Endometrial microvascular endothelial cells (primary cell): ENCODE measurements around the gene STT3A. TPM values are rescaled to one million over a fixed set of nuclear protein-coding genes. Genes with fewer than 3 reads are reported as not detected.

Experiments used
- in situ Hi-C: cut with HindIII; loops from 2 replicates; pipeline ENCODE4 v1.10.0; 2017; ENCODE audit warnings: low sequenced_read_pairs, low pct_unique_long_range_greater_than_20kb; ENCODE audit errors: inconsistent ontology term
- total RNA-seq: library from RNA; depleted of rRNA; stranded (reverse); fragments of >200 nt; gene quantifications from one replicate; pipeline ENCODE4 v1.2.3, GENCODE V29; 2015; ENCODE audit errors: inconsistent ontology term

STT3A gene
- total RNA-seq, 1 donor from 2014 or later = 272 TPM

DNA sequence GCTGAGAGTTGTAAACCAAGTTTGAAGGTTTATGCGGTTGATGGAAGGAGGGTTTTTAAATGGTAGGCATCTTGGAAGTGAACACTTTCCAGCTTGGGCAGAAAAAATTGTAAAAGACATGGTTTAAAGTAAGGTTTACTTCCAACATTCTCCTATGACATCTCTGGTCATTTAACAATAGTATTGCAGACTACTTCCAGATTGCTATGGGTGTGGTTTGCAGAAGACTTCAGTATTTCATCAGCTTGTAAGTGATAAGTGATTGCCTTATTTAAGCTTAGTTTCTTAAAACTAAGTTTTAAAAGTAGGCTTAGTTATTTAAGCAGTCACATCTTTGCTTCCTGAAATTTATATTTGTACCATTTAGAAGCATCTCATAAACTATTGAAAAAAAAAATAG is 7.2 kb upstream of the STT3A start:
- in situ Hi-C loops = no loop called here

DNA sequence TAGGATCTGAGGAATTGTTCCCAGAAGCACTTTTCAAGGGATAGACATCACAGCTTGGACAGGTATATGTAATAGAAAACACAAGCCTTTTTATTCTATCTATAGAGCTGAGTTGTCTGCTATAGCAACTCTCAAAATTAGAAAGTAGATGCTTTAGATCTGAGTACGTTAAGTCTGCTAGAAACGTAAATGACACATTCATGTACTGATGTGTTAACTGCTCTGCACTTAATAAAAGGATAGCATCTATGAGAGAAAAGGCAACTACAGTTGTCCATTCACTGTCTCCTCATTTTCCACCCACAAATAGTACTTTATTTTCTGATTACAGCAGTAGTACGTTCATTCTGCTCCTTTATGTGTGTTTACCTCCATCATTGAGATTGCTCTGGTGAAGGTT is 6.0 kb upstream of the STT3A start:
- in situ Hi-C loops = no loop called here

DNA sequence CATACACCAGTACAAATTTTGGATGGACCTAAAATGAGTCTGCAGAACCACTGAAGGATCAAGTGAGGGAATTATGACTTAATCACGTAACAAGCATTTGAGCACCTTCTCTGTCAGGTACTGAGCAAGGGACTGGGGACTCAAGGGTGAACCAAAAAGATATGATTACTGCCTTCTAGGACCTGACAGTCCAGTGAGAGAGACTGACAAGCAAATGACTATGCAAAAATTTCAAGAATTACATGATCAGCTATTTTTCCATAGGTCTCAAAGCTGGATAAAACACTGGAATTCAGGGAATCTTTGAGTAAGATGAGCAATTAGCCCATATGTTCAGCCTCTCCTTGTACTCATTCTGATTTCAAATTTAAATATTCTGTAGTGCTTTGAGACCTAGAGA is 5.2 kb upstream of the STT3A start:
- in situ Hi-C loops = no loop called here

DNA sequence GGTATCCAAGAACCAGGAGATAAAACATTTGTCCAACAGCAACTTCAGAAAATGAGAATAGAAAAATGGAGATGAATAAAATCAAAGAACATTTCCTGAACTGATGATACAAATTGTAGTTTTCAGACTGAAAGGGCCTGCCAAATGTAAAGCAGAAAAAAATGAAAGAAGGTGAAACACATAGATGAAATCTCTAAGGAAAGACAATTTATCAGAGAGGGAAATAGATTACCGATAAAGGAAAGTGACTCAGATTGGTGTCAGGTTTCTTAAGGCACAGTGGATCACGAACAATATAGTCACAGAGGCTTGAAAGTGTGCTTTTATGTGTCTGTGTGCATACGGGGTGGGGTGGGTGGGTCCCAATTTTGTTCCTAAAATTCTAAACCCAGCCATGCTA is 4.1 kb upstream of the STT3A start:
- in situ Hi-C loops = no loop called here

GRCh38 chr11:125591649-125592304 is 875 bp upstream of the STT3A start:
- in situ Hi-C loops = no loop called here

DNA sequence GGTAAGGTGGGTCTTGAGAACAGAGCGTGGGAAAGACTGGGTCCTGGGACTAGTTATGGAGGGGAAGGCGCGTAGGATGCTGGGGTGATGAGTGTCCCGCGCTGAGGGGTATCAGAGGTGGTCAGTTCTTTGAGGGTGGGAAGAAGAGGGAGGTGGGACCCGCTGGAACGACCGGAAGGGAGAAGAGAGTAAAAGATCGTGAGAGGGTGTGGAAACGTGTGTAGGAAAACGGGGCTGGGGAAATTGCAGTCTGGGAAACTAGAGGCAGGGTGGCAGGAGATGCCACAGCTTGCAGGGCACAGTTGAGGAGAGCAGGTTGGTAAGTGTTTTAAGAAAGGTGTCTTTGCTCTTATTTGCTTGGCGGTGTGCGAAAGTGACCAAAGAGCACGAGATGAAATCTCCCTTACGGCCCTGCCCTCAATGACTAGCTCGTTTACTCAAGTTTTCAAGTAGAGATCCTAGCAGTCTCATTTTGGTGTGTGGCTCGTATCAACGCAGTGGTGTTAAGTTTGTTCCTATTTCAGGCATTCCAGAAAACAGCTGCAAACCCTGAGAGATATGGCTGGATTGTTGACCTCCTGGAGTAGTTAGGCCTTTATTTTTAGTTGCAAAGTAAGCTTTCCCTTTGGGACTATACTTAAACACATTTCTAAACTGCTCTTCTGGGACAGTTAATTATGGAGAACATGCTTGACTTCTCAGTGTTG is 615 bp downstream of the STT3A start:
- in situ Hi-C loops = no loop called here

DNA sequence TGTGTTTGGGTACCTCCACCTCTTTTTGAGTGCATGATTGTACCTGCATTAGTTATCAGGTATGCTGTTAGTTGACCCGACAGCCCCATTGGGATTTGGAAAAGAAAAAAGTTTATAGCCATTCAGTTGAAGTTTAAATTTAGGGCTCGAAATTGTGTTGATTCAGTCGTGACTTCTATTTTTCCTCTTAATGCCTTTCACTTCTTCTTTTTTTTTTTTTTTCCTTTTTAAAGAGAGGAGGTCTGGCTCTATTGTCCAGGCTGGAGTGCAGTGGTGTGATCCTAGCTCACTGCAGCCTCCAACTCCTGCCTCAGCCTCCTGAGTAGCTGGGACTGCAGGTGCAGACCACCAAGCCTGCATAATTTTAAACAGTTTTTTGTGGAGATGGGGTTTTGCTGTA is 2.3 kb downstream of the STT3A start:
- in situ Hi-C loops = no loop called here

- in situ Hi-C loops = no loop called here
Observed at GRCh38 chr11:125600663-125601062, 8.0 kb downstream of the STT3A start.

DNA sequence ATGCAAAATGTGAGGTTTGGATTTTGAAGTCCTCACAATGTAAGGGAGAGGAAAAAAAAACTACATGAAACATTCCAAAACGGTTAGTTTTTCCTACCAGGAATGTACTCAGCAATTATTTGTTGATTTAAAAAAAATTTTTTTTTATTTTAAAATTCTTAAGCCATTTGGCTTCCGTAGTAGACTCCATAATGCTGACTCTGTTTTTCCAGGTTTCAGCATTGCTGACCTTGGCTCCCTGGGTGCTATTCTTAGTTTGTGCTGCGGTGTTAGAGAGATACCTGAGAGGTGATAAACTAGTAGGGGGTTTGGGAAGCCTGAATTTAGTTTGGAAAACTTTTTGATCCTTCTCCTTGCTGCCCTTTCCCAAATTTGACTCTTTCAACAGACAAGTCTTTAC is 10.6 kb downstream of the STT3A start:
- in situ Hi-C loops = no loop called here

DNA sequence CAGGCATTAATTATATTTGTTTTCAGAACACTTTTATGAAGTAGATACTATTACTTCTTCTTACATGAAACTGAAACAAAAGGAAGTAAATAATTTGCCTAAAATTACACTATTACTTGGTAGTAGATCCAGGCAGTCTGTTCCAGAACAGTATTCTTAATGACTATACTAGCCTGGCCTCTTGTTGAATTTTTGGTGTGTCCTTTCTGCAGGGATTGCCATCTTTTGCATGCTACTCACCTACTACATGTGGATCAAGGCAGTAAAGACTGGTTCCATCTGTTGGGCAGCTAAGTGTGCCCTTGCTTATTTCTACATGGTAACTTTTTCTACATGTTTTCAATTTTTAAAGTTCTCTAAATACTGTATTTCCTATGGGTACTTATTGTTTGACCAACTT is 12.8 kb downstream of the STT3A start:
- in situ Hi-C loops = no loop called here

DNA sequence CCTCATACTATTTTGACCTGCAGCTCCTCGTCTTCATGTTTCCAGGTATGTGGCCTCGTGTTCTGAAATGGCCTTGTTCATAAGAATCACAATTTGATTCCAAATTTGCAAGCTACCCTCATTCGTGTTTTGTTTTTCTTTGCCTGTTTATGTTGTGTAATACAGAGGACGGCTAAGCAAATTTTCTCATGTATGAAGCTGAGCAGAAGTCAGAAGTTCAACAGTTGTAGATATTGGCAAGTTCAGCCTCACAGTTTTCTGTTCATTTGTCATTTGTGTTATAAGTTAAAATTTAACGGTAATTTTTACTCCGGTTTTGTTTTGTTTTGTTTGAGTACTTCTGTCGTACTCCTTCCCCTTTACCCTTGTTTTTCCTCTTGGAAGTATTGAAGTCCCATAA is 16.9 kb downstream of the STT3A start:
- in situ Hi-C loops = no loop called here

DNA sequence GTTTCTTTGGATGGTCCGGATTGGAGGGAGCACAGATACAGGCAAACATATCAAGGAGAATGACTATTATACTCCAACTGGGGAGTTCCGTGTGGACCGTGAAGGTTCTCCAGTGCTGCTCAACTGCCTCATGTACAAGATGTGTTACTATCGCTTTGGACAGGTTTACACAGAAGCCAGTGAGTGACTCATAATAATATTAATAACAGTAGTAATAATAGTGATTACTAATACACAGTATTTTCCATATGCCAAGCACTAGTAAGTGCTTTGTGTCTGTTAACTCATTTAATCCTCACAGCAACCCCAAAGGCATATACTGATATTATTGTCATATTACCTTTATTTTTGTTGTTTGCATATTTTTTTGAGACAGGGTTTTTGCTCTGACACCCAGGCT is 25.7 kb downstream of the STT3A start:
- in situ Hi-C loops = no loop called here

GRCh38 chr11:125621995-125622394 is 29.3 kb downstream of the STT3A start:
- in situ Hi-C loops = no loop called here

GRCh38 chr11:125623064-125623463 is 30.4 kb downstream of the STT3A start:
- in situ Hi-C loops = no loop called here

DNA sequence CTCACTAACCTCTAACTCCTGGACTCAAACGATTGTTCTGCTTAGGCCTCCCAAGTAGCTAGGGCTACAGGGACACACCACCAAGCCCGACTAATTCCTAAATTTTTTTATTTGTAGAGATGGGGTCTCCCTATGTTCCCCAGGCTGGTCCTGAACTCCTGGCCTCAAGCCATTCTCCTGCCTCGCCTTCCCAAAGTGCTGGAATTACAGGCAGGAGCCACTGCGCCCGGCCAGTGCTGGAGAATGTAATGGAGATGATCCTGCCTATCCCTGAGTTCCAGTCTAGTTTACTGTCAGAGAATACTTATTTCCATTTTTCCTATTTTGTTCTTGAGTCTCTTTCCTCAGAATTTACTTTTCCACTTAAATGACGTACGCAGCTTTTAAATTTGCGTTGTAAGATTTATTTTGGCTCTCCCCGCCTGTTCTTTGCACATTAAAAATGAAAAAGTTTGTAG is 32.1 kb downstream of the STT3A start, which contains the start of gene CHEK1:
TSS of gene CHEK1 (plus strand) at position 408 of the 458 bp plus-strand sequence. CDS start 1,606 bp downstream, outside the sequence.
- in situ Hi-C loops = no loop called here

- in situ Hi-C loops = no loop called here
Observed at GRCh38 chr11:125625225-125625629, 32.6 kb downstream of the STT3A start.

- in situ Hi-C loops = no loop called here
Observed at GRCh38 chr11:125625630-125626287, 33.1 kb downstream of the STT3A start.

DNA sequence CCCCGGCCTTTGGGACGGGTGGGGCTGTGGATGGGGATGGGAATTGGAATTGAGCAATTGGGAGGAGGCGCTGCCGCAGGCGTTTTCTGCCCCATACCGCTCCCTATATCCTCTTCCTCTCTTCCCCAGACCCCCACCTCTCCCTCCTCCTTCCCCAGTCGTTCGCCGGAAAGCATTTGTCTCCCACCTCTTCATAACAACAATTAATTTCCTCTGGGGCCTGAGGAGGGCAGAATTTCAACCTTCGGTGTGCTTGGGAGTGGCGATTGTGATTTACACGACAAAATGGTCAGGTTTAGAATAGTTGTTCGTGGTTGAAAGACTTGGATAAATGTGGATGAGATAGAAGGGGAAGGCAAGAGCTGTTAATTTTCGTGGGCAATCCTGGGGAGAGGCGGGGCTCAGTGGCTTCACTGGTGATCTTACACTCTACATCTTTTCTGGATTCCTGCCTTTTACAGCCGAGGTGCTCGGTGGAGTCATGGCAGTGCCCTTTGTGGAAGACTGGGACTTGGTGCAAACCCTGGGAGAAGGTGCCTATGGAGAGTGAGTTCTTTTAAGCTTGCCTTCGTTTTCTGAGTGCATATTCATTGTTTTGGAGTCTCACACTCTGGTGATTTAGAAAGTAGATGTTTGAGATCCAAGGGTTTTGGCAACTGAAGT is 33.8 kb downstream of the STT3A start:
- in situ Hi-C loops = no loop called here

GRCh38 chr11:125627236-125627910 is 34.7 kb downstream of the STT3A start:
- in situ Hi-C loops = no loop called here
